ENCODE measurements around the gene DUSP10.

GRCh38 chr1:221768444-221769066, 26.7 kb upstream of the DUSP10 start:
- TF ChIP-seq POLR2AphosphoS5 (IDR thresholded peaks at IDR 0.05) (no peak), CTCF (IDR thresholded peaks at IDR 0.05) (no peak), POLR2A (IDR thresholded peaks at IDR 0.05) (no peak)
